Measurements from ENCODE around the gene PHPT1. TPM values are rescaled to one million over a fixed set of nuclear protein-coding genes. Genes with fewer than 3 reads are reported as not detected.

PHPT1 gene
- total RNA-seq, 1 donor from 2014 or later: 192 TPM

DNA sequence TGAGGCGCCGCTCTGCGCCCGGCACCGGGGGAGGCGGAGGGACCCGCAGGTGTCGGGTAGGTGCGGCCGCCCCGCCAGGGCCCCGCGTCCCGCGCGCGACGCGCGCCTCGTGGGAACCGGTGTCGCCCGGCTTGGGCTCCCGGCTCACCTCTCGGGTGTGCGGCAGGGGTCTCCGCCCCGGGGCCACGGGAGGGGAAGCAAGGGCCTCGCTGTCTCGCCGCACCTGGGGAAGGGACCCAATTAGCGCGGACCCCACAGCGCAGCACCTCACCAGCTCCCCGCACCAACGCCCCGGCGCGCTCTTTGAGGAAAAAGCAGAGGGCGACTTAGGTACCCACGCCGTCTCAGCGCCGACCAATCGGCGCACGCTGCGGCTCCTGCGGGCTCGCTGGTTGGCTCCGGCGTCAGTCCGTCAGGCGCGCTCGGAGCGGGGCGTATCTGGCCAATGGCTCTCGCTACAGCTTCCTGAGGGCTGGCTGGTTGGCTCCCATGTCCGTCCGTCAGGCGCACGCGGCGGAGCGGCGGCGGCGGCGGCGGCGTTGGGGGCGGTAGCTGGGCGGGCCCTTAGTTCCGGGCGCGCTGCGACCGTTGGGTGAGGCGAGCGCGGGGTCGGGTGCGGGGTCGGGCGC is 36.9 kb downstream of the PHPT1 start, which contains the start of gene TRAF2:
TSS of gene TRAF2 (plus strand) at position 567 of the 629 bp plus-strand sequence. CDS start 12,225 bp downstream, outside the sequence.
- Mint-ChIP-seq H3K27me3 (ENCODE audit: low read depth) (no peaks in the 10 kb centered on the region), H3K36me3 (ENCODE audit: low read depth) (no peaks in the 10 kb centered on the region), H3K9me3 (ENCODE audit: low read depth) (no peaks in the 10 kb centered on the region), H3K27ac (ENCODE audit: unreplicated experiment) (peak within 1 kb of the TSS; percentile 88), H3K4me3 (ENCODE audit: unreplicated experiment) (peak within 1 kb of the TSS; percentile 79), H3K4me1 (ENCODE audit: low read depth) (peaks cover 28% of the 10 kb centered on the region)
- TF ChIP-seq, protein P1, sequence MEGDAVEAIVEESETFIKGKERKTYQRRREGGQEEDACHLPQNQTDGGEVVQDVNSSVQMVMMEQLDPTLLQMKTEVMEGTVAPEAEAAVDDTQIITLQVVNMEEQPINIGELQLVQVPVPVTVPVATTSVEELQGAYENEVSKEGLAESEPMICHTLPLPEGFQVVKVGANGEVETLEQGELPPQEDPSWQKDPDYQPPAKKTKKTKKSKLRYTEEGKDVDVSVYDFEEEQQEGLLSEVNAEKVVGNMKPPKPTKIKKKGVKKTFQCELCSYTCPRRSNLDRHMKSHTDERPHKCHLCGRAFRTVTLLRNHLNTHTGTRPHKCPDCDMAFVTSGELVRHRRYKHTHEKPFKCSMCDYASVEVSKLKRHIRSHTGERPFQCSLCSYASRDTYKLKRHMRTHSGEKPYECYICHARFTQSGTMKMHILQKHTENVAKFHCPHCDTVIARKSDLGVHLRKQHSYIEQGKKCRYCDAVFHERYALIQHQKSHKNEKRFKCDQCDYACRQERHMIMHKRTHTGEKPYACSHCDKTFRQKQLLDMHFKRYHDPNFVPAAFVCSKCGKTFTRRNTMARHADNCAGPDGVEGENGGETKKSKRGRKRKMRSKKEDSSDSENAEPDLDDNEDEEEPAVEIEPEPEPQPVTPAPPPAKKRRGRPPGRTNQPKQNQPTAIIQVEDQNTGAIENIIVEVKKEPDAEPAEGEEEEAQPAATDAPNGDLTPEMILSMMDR (IDR thresholded peaks at IDR 0.05): peak; percentile 19
- peak; percentile 100 for DNase-seq (ENCODE audit: low spot score)

DNA sequence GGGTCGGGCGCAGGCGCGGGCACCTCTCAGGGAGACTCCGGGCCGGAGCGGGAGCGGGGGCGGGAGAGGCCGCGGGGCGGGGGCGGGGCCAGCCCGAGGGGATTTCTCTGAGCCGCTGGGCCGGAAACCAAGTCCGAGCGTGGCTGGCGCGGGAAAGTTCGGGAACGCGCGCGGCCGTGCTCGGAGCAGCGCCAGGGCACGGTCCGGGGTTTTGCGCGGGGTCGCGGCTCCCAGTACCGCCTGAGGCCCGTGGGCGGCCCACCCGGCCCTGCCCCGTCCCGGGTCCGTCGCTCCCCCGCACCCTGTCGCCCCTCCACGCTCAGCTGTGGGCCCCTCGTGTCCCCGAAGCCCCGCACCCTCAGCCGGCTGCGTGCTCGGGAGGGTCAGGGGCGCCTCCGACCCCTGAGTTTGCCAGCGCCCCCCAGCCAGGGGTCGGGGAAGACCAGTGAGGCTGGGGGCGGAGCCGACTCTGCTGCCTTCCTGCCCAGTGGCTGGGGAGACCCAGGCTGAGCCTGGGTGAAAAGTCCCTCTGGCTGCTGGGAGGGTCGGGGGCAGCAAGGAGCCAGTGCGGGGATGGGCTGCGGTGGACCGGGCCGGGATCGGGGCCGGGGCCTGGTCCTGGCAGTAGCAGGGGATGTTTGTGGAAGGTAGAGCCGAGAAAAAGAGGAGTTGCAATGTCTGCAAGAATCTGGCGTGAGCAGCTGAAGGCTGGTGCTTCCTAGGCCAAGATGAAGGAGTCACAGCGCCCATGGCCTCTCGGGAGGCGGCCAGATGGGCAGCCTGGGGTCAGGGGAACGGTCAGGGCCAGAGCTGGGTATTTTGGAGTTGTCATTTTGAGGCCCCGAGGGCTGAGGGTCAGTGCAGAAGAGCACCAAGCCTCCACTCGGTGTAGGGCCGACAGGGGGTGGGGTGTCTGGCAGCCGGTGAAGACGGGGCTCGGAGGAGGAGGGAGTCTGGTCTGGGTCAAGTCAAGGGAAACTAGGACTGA is 37.7 kb downstream of the PHPT1 start:
- H3K9me3 Mint-ChIP-seq (ENCODE audit: low read depth): no peaks in the 10 kb centered on the region

DNA sequence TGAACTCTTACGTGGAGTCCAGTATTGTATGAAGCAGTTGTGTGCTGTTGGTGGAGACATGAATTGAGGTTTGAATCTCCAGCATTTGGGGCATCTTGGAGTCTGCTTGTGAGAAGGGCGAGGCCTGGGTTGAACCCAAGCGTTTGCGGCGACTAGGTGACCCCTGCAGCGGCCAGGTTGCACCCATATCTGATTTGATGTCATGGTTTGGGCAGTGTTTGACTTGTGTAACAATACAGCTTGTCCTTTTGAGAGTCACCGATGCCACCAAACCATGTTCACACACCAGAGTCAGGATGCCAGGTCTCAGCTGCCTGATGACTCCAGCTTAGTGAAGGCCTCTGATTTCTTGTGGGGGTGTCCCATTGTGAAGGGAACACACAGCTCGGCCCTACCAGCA is 39.2 kb downstream of the PHPT1 start:
- no peaks in the 10 kb centered on the region for H3K36me3 Mint-ChIP-seq (ENCODE audit: low read depth)
- H3K4me1 Mint-ChIP-seq (ENCODE audit: low read depth): peaks cover 14% of the 10 kb centered on the region
- DNase-seq (ENCODE audit: low spot score): no peak
- no peaks in the 10 kb centered on the region for H3K9me3 Mint-ChIP-seq (ENCODE audit: low read depth)
- H3K27ac Mint-ChIP-seq (ENCODE audit: unreplicated experiment): no peak overlapping the region
- no peak overlapping the region for H3K4me3 Mint-ChIP-seq (ENCODE audit: unreplicated experiment)
- H3K27me3 Mint-ChIP-seq (ENCODE audit: low read depth): no peaks in the 10 kb centered on the region
- TF ChIP-seq, protein P1 (IDR thresholded peaks at IDR 0.05): no peak

More for the DNA sequence above, 37.7 kb downstream of the PHPT1 start:
- Mint-ChIP-seq H3K27ac (ENCODE audit: unreplicated experiment) (peak overlapping the region; percentile 88), H3K36me3 (ENCODE audit: low read depth) (no peaks in the 10 kb centered on the region), H3K4me3 (ENCODE audit: unreplicated experiment) (peak overlapping the region; percentile 79), H3K4me1 (ENCODE audit: low read depth) (peaks cover 22% of the 10 kb centered on the region), H3K27me3 (ENCODE audit: low read depth) (no peaks in the 10 kb centered on the region)
- DNase-seq (ENCODE audit: low spot score): no peak
- TF ChIP-seq, protein P1 (IDR thresholded peaks at IDR 0.05): peak; percentile 10

DNA sequence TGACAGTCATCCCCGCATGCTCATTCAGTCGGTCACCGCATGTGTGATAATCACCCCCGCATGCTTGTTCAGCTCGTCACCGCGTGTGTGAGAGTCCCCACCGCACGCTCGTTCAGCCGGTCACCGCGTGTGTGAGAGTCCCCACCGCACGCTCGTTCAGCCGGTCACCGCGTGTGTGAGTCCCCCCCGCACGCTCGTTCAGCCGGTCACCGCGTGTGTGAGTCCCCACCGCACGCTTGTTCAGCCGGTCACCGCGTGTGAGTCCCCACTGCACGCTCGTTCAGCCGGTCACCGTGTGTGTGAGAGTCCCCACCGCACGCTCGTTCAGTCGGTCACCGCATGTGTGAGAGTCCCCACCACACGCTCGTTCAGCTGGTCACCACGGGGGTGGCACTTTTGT is 40.6 kb downstream of the PHPT1 start:
- H3K36me3 Mint-ChIP-seq (ENCODE audit: low read depth): no peaks in the 10 kb centered on the region
- H3K4me1 Mint-ChIP-seq (ENCODE audit: low read depth): peaks cover 14% of the 10 kb centered on the region
- H3K9me3 Mint-ChIP-seq (ENCODE audit: low read depth): no peaks in the 10 kb centered on the region
- no peak for DNase-seq (ENCODE audit: low spot score)
- H3K4me3 Mint-ChIP-seq (ENCODE audit: unreplicated experiment): no peak overlapping the region
- H3K27me3 Mint-ChIP-seq (ENCODE audit: low read depth): no peaks in the 10 kb centered on the region
- TF ChIP-seq, protein P1 (IDR thresholded peaks at IDR 0.05): no peak
- no peak overlapping the region for H3K27ac Mint-ChIP-seq (ENCODE audit: unreplicated experiment)

DNA sequence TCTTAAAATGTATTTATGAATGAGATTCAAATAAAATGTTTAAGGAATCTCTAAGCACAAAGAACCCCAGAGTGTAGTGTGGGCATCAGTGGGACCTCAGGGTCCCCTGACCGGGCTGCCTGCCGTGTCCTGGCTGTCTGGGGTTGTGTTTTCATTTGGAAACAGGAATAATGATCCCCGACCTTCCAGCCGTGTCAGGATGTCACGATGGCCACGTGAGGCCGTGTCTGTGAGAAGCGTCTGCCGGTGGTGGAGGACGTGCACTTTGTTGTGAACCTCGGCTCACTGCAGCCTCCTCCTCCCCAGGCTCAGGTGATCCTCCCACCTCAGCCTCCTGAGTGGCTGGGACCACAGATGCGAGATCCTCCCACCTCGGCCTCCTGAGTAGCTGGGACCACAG is 41.5 kb downstream of the PHPT1 start:
- H3K4me3 Mint-ChIP-seq (ENCODE audit: unreplicated experiment): no peak overlapping the region
- H3K27me3 Mint-ChIP-seq (ENCODE audit: low read depth): no peaks in the 10 kb centered on the region

More for the DNA sequence above, 41.5 kb downstream of the PHPT1 start:
- Mint-ChIP-seq H3K36me3 (ENCODE audit: low read depth) (no peaks in the 10 kb centered on the region), H3K27ac (ENCODE audit: unreplicated experiment) (no peak overlapping the region), H3K4me1 (ENCODE audit: low read depth) (peaks cover 9% of the 10 kb centered on the region), H3K9me3 (ENCODE audit: low read depth) (no peaks in the 10 kb centered on the region)
- TF ChIP-seq, protein P1 (IDR thresholded peaks at IDR 0.05): no peak
- DNase-seq (ENCODE audit: low spot score): no peak
